GM12878 (cell line): Measurements from ENCODE around the gene PIGX. TPM values are rescaled to one million over a fixed set of nuclear protein-coding genes. Genes with fewer than 3 reads are reported as not detected.
A peak's percentile ranks its signal among the peaks of the same experiment; 100 is the strongest.

Experiments
- ATAC-seq: fragments of 200-7000 bp; cut with Tn5 transposase; 3 replicates; pipeline ENCODE4 v1.9.1; 2020; ENCODE audit warnings: mild to moderate bottlenecking, moderate library complexity
- BruUV-seq: library from RNA; stranded (reverse); fragments of 400-500 nt; replicated peaks from 2 replicates; lab custom pipeline; 2021; lab: Mats Ljungman, UMichigan
- CTCF ChIA-PET: fragments of 300-600 bp; sonication (Branson Sonifier 250); formaldehyde crosslinking; extraction: SDS; loops from one replicate; lab custom pipeline; 2021; ENCODE audit warnings: inconsistent platforms; lab: Yijun Ruan, JAX
- POLR2A ChIA-PET: fragments of 350-600 bp; formaldehyde crosslinking; extraction: SDS; loops from one replicate; lab custom pipeline; 2021; ENCODE audit warnings: inconsistent platforms; lab: Charles Lee
- RAD21 ChIA-PET: fragments of 300-600 bp; sonication (Branson Sonifier 250); formaldehyde crosslinking; loops from one replicate; lab custom pipeline; 2023; ENCODE audit warnings: antibody characterized with exemption; ENCODE audit not compliant: unreplicated experiment; lab: Charles Lee
- SMC1A ChIA-PET: fragments of 300-600 bp; sonication (Branson Sonifier 250); formaldehyde crosslinking; loops from one replicate; lab custom pipeline; 2023; ENCODE audit not compliant: unreplicated experiment, uncharacterized antibody; lab: Charles Lee
- DNase-seq: peaks from one replicate; pipeline ENCODE4 v3.0.0-alpha.2; 2011; ENCODE audit warnings: low read depth, low spot score
- FAIRE-seq: peaks from 3 replicates; lab custom pipeline; 2011; peaks lifted over from hg19 to GRCh38; lab: Jason Lieb, UNC
- H2AFZ ChIP-seq: 2 replicates; pipeline ENCODE4 v1.6.0; 2011; ENCODE audit warnings: low read depth, low read length, control low read depth; ENCODE audit not compliant: control insufficient read depth
- H3K27ac ChIP-seq: 2 replicates; pipeline ENCODE4 v1.5.1; 2011; ENCODE audit warnings: control low read depth; ENCODE audit not compliant: control insufficient read depth, insufficient read depth
- H3K27me3 ChIP-seq, 2 experiments: replicated peaks in 1 of 2; 2 replicates each; pipeline versions ENCODE4 v1.6.0 to v1.6.1; 2011; ENCODE audit warnings: low read length in 1 of 2; ENCODE audit not compliant: control insufficient read depth in 2 of 2, insufficient read depth in 2 of 2
- H3K36me3 ChIP-seq, 2 experiments: 2 replicates each; pipeline ENCODE4 v1.5.1; 2011; ENCODE audit warnings: low read length in 1 of 2; ENCODE audit not compliant: control insufficient read depth in 2 of 2, insufficient read depth in 2 of 2
- H3K4me1 ChIP-seq: 2 replicates; pipeline ENCODE4 v1.6.1; 2011; ENCODE audit warnings: mild to moderate bottlenecking, low read length, moderate library complexity, mixed read lengths; ENCODE audit not compliant: control insufficient read depth, insufficient read depth
- H3K4me2 ChIP-seq: 2 replicates; pipeline ENCODE4 v1.6.0; 2011; ENCODE audit warnings: control low read depth; ENCODE audit not compliant: control insufficient read depth, insufficient read depth
- H3K4me3 ChIP-seq: fragments of 200-600 bp; sonication (generic); 2 replicates; pipeline ENCODE4 v1.5.1; 2016
- H3K79me2 ChIP-seq: 2 replicates; pipeline ENCODE4 v1.6.0; 2011; ENCODE audit warnings: low read length; ENCODE audit not compliant: control insufficient read depth, insufficient read depth
- H3K9ac ChIP-seq: 2 replicates; pipeline ENCODE4 v1.8.0; 2011; ENCODE audit warnings: low read length, control low read depth, mixed read lengths; ENCODE audit not compliant: control insufficient read depth, insufficient read depth
- H3K9me3 ChIP-seq: replicated peaks from 3 replicates; pipeline ENCODE4 v1.5.1; 2011; ENCODE audit warnings: mild to moderate bottlenecking, low read length; ENCODE audit not compliant: control insufficient read depth, insufficient read depth
- H4K20me1 ChIP-seq: 2 replicates; pipeline ENCODE4 v1.6.0; 2011; ENCODE audit not compliant: control insufficient read depth, insufficient read depth
- E2F8 ChIP-seq: fragments of 450-650 bp; IDR thresholded peaks from 2 replicates; pipeline ENCODE4 v1.6.1; 2018; ENCODE audit warnings: mild to moderate bottlenecking, low read depth, moderate library complexity; ENCODE audit not compliant: partially characterized antibody
- EGR1 ChIP-seq, 2 experiments: IDR thresholded peaks; 1 replicate in 1 of 2; 2 replicates in 1 of 2; pipeline ENCODE4 v1.6.1; 2011 to 2012; ENCODE audit warnings: low read depth in 2 of 2, low read length in 2 of 2, borderline replicate concordance in 1 of 2, mild to moderate bottlenecking in 1 of 2, moderate library complexity in 1 of 2
- ESRRA ChIP-seq: IDR thresholded peaks from 2 replicates; pipeline ENCODE4 v1.6.1; 2012; ENCODE audit warnings: mild to moderate bottlenecking, low read length, improper control_type of control experiment
- GATAD2B ChIP-seq: fragments of 450-650 bp; conservative IDR thresholded peaks from 2 replicates; pipeline ENCODE4 v1.6.1; 2017; ENCODE audit warnings: low read depth, mild to moderate bottlenecking, moderate library complexity
- HDAC6 ChIP-seq: fragments of 200-600 bp; sonication (generic); IDR thresholded peaks from one replicate; pipeline ENCODE4 v1.8.0; 2017; ENCODE audit warnings: antibody characterized with exemption; ENCODE audit not compliant: unreplicated experiment
- IKZF1 ChIP-seq: fragments of 450-650 bp; conservative IDR thresholded peaks from 2 replicates; pipeline ENCODE4 v1.6.1; 2017; ENCODE audit warnings: antibody characterized with exemption, mild to moderate bottlenecking
- MTA3 ChIP-seq: IDR thresholded peaks from 2 replicates; pipeline ENCODE4 v1.6.1; 2012; ENCODE audit warnings: low read length, inconsistent platforms, borderline replicate concordance
- MYB ChIP-seq: fragments of 150-350 bp; IDR thresholded peaks from 2 replicates; pipeline ENCODE4 v1.6.1; 2014; ENCODE audit warnings: mild to moderate bottlenecking, low read depth, low read length, borderline replicate concordance
- NFYB ChIP-seq: IDR thresholded peaks from 2 replicates; pipeline ENCODE4 v1.6.1; 2011; ENCODE audit warnings: low read depth, mild to moderate bottlenecking, low read length, improper control_type of control experiment, moderate library complexity; ENCODE audit not compliant: insufficient read depth
- NKRF ChIP-seq: fragments of 450-650 bp; conservative IDR thresholded peaks from 2 replicates; pipeline ENCODE4 v1.6.1; 2017; ENCODE audit warnings: mild to moderate bottlenecking, moderate library complexity
- NRF1 ChIP-seq: conservative IDR thresholded peaks from 2 replicates; pipeline ENCODE4 v1.6.1; 2011; ENCODE audit warnings: mild to moderate bottlenecking, low read depth, low read length, improper control_type of control experiment
- POLR2A ChIP-seq: IDR thresholded peaks from 2 replicates; pipeline ENCODE4 v1.6.1; 2011; ENCODE audit warnings: low read depth, mild to moderate bottlenecking, low read length
- POLR2AphosphoS2 ChIP-seq: IDR thresholded peaks from 2 replicates; pipeline ENCODE4 v1.6.1; 2011; ENCODE audit warnings: low read depth, mild to moderate bottlenecking, low read length, improper control_type of control experiment, moderate library complexity
- POLR2AphosphoS5 ChIP-seq: IDR thresholded peaks from 2 replicates; pipeline ENCODE4 v1.6.1; 2011; ENCODE audit warnings: mild to moderate bottlenecking, low read length, inconsistent platforms
- POU2F2 ChIP-seq: IDR thresholded peaks from 3 replicates; pipeline ENCODE4 v1.6.1; 2011; ENCODE audit warnings: low read depth, mild to moderate bottlenecking, low read length, borderline replicate concordance
- SIN3A ChIP-seq: IDR thresholded peaks from 2 replicates; pipeline ENCODE4 v1.6.1; 2012; ENCODE audit warnings: low read depth, low read length, improper control_type of control experiment
- SMAD1 ChIP-seq: fragments of 450-650 bp; IDR thresholded peaks from 2 replicates; pipeline ENCODE4 v1.6.1; 2018; ENCODE audit warnings: mild to moderate bottlenecking, low read depth; ENCODE audit not compliant: partially characterized antibody
- ZNF384 ChIP-seq: IDR thresholded peaks from 2 replicates; pipeline ENCODE4 v1.6.1; 2012; ENCODE audit warnings: low read depth, mild to moderate bottlenecking, low read length, improper control_type of control experiment, borderline replicate concordance
- ZZZ3 ChIP-seq: IDR thresholded peaks from 2 replicates; pipeline ENCODE4 v1.6.1; 2011; ENCODE audit warnings: low read depth; ENCODE audit not compliant: control insufficient read depth, insufficient read length
- WGBS: methylation state at CpG from one replicate; pipeline ENCODE4 v1.1.6; 2016; ENCODE audit warnings: low lambda C conversion rate; ENCODE audit not compliant: insufficient replicate concordance, insufficient coverage; ENCODE audit errors: missing lambda C conversion rate; 5-methylcytosine and 5-hydroxymethylcytosine counted together
- in situ Hi-C: fragments of 300-500 bp; cut with MboI; formaldehyde crosslinking; loops from 9 replicates; pipeline ENCODE4 v1.14.3; 2018; ENCODE audit warnings: mixed read lengths
- intact Hi-C: fragments of 100-400 bp; cut with micrococcal nuclease; formaldehyde crosslinking; loops from one replicate; pipeline ENCODE4 v1.14.2; 2022; ENCODE audit not compliant: unreplicated experiment
- polyA plus RNA-seq, 11 experiments: library from polyadenylated mRNA; depleted of rRNA in 4 of 11; unstranded in 6 of 11; stranded (reverse) in 5 of 11; fragments of >200 nt; fragmentation: Nextera tagmentation in 4 of 11; fragmentation: Illumina TruSeq in 1 of 11; extraction: Ambion mirVana in 4 of 11; extraction: Trizol in 1 of 11; gene quantifications; 1 replicate in 1 of 11; 2 replicates in 10 of 11; pipeline versions ENCODE4 v1.2.1 to v1.2.3, GENCODE V29; 2011 to 2016; ENCODE audit warnings: inconsistent platforms in 2 of 11, missing spikeins in 2 of 11, low read depth in 1 of 11
- total RNA-seq, 4 experiments: library from RNA; depleted of rRNA in 3 of 4; stranded (reverse); fragments of >200 nt in 3 of 4; fragmentation: Illumina TruSeq in 1 of 4; extraction: Trizol in 1 of 4; gene quantifications; 2 replicates each; pipeline versions ENCODE4 v1.2.1 to v1.2.3, GENCODE V29; 2013 to 2021

PIGX gene
- total and polyA plus RNA-seq, 10 of the 15 experiments (the other 5 are each of a cell fraction or from before 2014, with no cell fraction given) = 3.8 to 40.0 (median 22.3) TPM

GRCh38 chr3:196739671-196740480 is 27.7 kb downstream of the PIGX start, which contains the start of gene PAK2:
TSS of gene PAK2 (plus strand) at chr3:196739857. CDS start at chr3:196782647, 42,790 bp downstream.
- FAIRE-seq = no peak
- Histone ChIP-seq H3K36me3 (no peaks in the 10 kb centered on the region), H3K4me1 (no peaks in the 10 kb centered on the region), H2AFZ (peak within 1 kb of the TSS; percentile 63), H3K4me3 (peak within 1 kb of the TSS; percentile 95), H3K4me2 (peak within 1 kb of the TSS; percentile 52), H3K9me3 (no peaks in the 10 kb centered on the region), H3K27me3 (no peaks in the 10 kb centered on the region), H3K79me2 (peaks cover 51% of the 10 kb centered on the region), H4K20me1 (no peaks in the 10 kb centered on the region), H3K27ac (peak within 1 kb of the TSS; percentile 92), H3K9ac (peak within 1 kb of the TSS; percentile 95)
- WGBS = 1% methylated on average over 34 of the region's 86 CpGs
- intact Hi-C loops (no loop called here), in situ Hi-C loops (no loop called here)
- CTCF ChIA-PET = interaction anchor here (0.6 to 3.3 kb wide), 4 partner anchors 9 to 131 kb away, joined by 3 to 10 read pairs (median 6); no protein-coding TSS in a partner anchor
- RAD21 ChIA-PET = interaction anchor here (0.6 to 2.2 kb wide), 9 partner anchors 22 to 241 kb away, joined by 3 to 7 read pairs (median 3); partner anchors contain the start of genes CEP19, NRROS and PIGX
- peak; percentile 46 for DNase-seq
- no TSS peak for BruUV-seq
- POLR2A ChIA-PET = interaction anchor here (0.6 to 2.4 kb wide), 10 partner anchors 10 to 342 kb away, joined by 3 to 8 read pairs (median 3); partner anchors contain the start of genes CEP19, MELTF, NCBP2 and PIGX
- SMC1A ChIA-PET = interaction anchor here (0.8 to 1.5 kb wide), 6 partner anchors 9 to 171 kb away, joined by 3 to 5 read pairs (median 3); partner anchors contain the start of genes FBXO45 and SENP5
- peak; percentile 93 for ATAC-seq
- TF ChIP-seq ZNF384 (no peak), SIN3A (no peak), EGR1 (IDR thresholded peaks at IDR 0.05; ENCODE audit: borderline replicate concordance in 1 of 2, low read depth in 2 of 2, low read length in 2 of 2) (peak in 1 of 2 experiments; percentile 36; a peak in 1 of 3 replicates), MTA3 (no peak), ZZZ3 (no peak), ESRRA (no peak), POLR2AphosphoS5 (peak; percentile 80; the same call in 1 of the 2 replicates), POLR2A (peak; percentile 90), NRF1 (no peak), POU2F2 (no peak), HDAC6 (no peak), SMAD1 (no peak), MYB (no peak), NFYB (no peak), GATAD2B (peak; percentile 40; the same call in 1 of the 2 replicates), POLR2AphosphoS2 (peak; percentile 55; the same call in 1 of the 2 replicates), IKZF1 (peak; percentile 47), E2F8 (no peak), NKRF (peak; percentile 76)
